Kidney epithelial cell (primary cell): ENCODE data around the gene GALNT17. TPM values are rescaled to one million over a fixed set of nuclear protein-coding genes. Genes with fewer than 3 reads are reported as not detected.
"Not testable (repeated sequence)": the region's sequence is repeated elsewhere in the genome, so short reads cannot be mapped to it uniquely, and the experiment has no call there.

ENCODE experiments used
- DNase-seq: peaks from one replicate; pipeline ENCODE4 v3.0.0-alpha.2; 2010; ENCODE audit warnings: low read depth
- H3K27me3 ChIP-seq: 2 replicates; pipeline ENCODE4 v1.6.0; 2011; ENCODE audit warnings: low read length; ENCODE audit not compliant: control insufficient read depth, insufficient read depth
- H3K36me3 ChIP-seq: 2 replicates; pipeline ENCODE4 v1.5.1; 2011; ENCODE audit warnings: low read length; ENCODE audit not compliant: control insufficient read depth, insufficient read depth
- H3K4me3 ChIP-seq: 2 replicates; pipeline ENCODE4 v1.5.1; 2011; ENCODE audit warnings: low read depth, mild to moderate bottlenecking, control low read depth, low read length
- CTCF ChIP-seq: IDR thresholded peaks from 2 replicates; pipeline ENCODE4 v1.5.1; 2011; ENCODE audit warnings: mild to moderate bottlenecking, moderate library complexity, low read length, control low read depth, inconsistent platforms; ENCODE audit not compliant: insufficient read depth, poor library complexity, severe bottlenecking
- total RNA-seq: library from RNA; depleted of rRNA; stranded (reverse); fragments of >200 nt; gene quantifications from 2 replicates; pipeline ENCODE4 v1.2.3, GENCODE V29; 2015

GALNT17 gene
- total RNA-seq, 1 donor from 2014 or later: 3.3 TPM

DNA sequence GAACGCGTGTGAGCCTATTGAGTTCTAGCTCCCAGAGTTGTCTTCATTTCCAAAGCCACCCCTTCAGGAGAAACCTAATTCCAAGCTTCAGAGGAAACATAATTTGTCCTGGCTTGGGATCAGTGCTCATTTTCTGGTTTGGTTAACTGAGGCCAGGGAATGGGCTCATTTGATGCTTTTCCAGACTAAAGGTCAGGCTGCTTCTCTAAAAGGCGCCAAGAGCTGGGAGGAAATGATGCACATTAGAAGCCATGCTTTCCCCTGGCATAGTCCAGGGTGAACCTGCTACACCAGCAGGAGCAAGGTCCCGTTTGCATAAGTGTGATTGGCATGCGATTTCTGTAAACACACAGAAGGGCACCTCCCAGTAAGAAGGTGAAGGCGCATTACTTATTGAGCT, 435.0 kb downstream of the GALNT17 start:
- no peak for DNase-seq
- no peak overlapping the region for H3K4me3 ChIP-seq
- no peaks in the 10 kb centered on the region for H3K27me3 ChIP-seq
- TF ChIP-seq CTCF: no peak
- no peaks in the 10 kb centered on the region for H3K36me3 ChIP-seq

DNA sequence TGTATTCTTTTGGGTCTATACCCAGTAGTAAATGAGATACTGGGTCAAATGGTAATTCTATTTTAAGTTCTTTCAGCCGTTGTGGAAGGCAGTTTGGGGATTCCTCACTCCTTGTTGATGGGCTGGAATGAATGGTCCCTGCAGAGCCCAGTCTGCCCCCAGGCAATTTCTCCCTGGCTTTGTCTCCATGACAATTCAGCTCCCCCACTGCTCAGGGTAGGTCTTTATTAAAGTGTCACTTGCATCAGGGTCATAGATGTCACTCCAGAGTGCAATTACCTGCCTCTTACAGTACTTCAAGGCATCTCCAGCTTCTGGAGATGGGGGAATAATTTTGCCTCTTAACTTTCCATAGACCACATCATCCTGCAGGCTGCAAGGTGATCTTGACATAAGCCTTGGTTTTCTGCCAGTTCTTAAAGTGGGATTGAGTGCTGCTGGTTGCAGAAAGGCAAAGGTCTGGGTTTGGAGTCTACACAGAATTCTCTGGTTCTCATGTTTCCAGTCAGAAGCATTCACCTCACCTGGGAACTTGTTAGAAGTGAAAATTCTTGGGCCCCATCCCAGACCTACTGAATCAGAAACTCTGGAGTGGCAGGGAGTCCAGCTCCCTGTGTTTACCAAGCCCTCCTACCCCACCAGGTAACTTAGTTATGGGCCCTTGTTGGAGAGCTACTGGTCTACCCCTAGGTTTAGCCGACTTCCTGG, 442.4 kb downstream of the GALNT17 start:
- Histone ChIP-seq H3K27me3 (no peaks in the 10 kb centered on the region), H3K36me3 (no peaks in the 10 kb centered on the region), H3K4me3 (no peak overlapping the region)
- TF ChIP-seq CTCF: no peak
- DNase-seq: no peak

DNA sequence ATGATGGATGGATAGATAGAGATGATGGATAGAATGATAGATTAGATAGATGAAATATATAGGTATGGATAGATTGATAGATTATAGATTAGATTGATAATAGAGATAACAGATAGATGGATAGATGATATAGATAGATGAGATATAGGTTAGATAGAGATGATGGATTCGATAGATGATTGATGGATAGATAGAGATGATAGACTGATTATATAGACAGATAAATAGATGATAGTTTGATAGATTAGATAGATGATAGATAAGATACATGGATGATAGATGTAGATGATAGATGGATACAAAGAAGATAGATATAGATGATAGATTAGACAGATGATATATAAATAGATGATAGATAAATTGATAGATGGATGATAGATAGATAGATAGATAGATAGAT, 448.1 kb downstream of the GALNT17 start:
- Histone ChIP-seq H3K27me3 (no peaks in the 10 kb centered on the region), H3K4me3 (no peak overlapping the region), H3K36me3 (no peaks in the 10 kb centered on the region)
- no peak for DNase-seq
- no peak for TF ChIP-seq CTCF

DNA sequence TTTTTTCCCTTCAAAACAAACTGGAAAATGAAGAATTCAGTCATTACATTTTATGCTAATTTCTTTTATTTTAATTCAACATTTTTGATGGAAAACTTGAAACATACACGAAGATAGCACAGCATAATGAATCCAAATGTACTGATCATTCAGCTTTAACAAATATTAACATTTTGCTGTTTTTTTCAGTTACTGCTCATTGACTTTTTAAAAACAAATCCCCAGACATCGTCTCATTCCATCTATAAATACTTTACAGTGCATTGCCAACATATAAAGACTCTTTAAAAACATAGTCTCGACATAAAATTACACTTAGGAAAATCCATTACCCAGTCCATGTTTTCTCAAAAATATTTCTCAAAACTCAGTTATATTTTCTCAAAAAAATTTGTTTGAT, 452.3 kb downstream of the GALNT17 start:
- Histone ChIP-seq H3K4me3 (no peak overlapping the region), H3K36me3 (no peaks in the 10 kb centered on the region), H3K27me3 (no peaks in the 10 kb centered on the region)
- DNase-seq: no peak
- TF ChIP-seq CTCF: no peak

GRCh38 chr7:71591876-71592275, 459.9 kb downstream of the GALNT17 start:
- TF ChIP-seq CTCF: no peak
- no peaks in the 10 kb centered on the region for H3K36me3 ChIP-seq
- no peaks in the 10 kb centered on the region for H3K27me3 ChIP-seq
- DNase-seq: no peak
- H3K4me3 ChIP-seq: no peak overlapping the region

GRCh38 chr7:71592388-71592787, 460.4 kb downstream of the GALNT17 start:
- not testable (repeated sequence) for H3K36me3 ChIP-seq, DNase-seq, H3K4me3 ChIP-seq, H3K27me3 ChIP-seq
